Esophagus (tissue), 2 donors: ENCODE measurements around the gene RAB17. TPM values are rescaled to one million over a fixed set of nuclear protein-coding genes. Genes with fewer than 3 reads are reported as not detected.

Experiments used
- H3K27ac ChIP-seq, 2 donors: one replicate each; pipeline ENCODE4 v1.5.1; 2013; ENCODE audit warnings: low read depth in 2 of 2, mild to moderate bottlenecking in 2 of 2, inconsistent platforms in 1 of 2, low read length in 1 of 2, moderate library complexity in 1 of 2
- H3K27me3 ChIP-seq, 2 donors: one replicate each; pipeline ENCODE4 v1.6.1; 2013; ENCODE audit warnings: low read length in 2 of 2, control low read depth in 1 of 2, mild to moderate bottlenecking in 1 of 2; ENCODE audit not compliant: insufficient read depth in 2 of 2, control insufficient read depth in 1 of 2
- H3K36me3 ChIP-seq, 2 donors: one replicate each; pipeline ENCODE4 v1.6.1; 2013; ENCODE audit warnings: low read length in 1 of 2; ENCODE audit not compliant: control insufficient read depth in 2 of 2, insufficient read depth in 2 of 2
- H3K4me1 ChIP-seq, 2 donors: one replicate each; pipeline ENCODE4 v1.6.1; 2013; ENCODE audit warnings: low read length in 1 of 2; ENCODE audit not compliant: control insufficient read depth in 2 of 2, insufficient read depth in 2 of 2
- H3K4me3 ChIP-seq, 2 donors: one replicate each; pipeline ENCODE4 v1.5.1; 2013; ENCODE audit warnings: low read length in 2 of 2, mild to moderate bottlenecking in 2 of 2, low read depth in 1 of 2, moderate library complexity in 1 of 2
- H3K9me3 ChIP-seq, 2 donors: one replicate each; pipeline ENCODE4 v1.6.1; 2013; ENCODE audit warnings: mild to moderate bottlenecking in 2 of 2, low read depth in 1 of 2, low read length in 1 of 2, moderate library complexity in 1 of 2; ENCODE audit not compliant: control insufficient read depth in 2 of 2, insufficient read depth in 1 of 2
- WGBS, 2 donors: extraction: QIAGEN DNeasy Blood & Tissue Kit; methylation state at CpG; one replicate each; pipeline ENCODE4 v1.1.7; 2013; 5-methylcytosine and 5-hydroxymethylcytosine counted together
- polyA plus RNA-seq, 2 donors: library from polyadenylated mRNA; stranded (reverse); fragments of 200-250 nt; gene quantifications; one replicate each; pipeline ENCODE4 v1.2.3, GENCODE V29; 2013
- donor health status: healthy with polysubstance abuse.
- donor health status: Bipolar disorder and iron deficiency.

Gene RAB17
- polyA plus RNA-seq, 2 donors, result 7.0 to 10.9 TPM

- WGBS, 2 donors, result 85 to 91% methylated on average over 16 of the region's 16 CpGs
- H3K36me3 ChIP-seq, result peaks cover 0 to 5% of the 10 kb centered on the region in 2 donors
- H3K27ac ChIP-seq, result no peak overlapping the region
- peaks cover 0 to 7% of the 10 kb centered on the region in 2 donors for H3K4me1 ChIP-seq
- H3K4me3 ChIP-seq, result no peak overlapping the region
- no peaks in the 10 kb centered on the region for H3K27me3 ChIP-seq
- H3K9me3 ChIP-seq, result peaks cover 0 to 5% of the 10 kb centered on the region in 2 donors
Measured at GRCh38 chr2:237551071-237551574, 39.4 kb downstream of the RAB17 start.

- Histone ChIP-seq H3K4me1 (peaks cover 0 to 7% of the 10 kb centered on the region in 2 donors), H3K27ac (no peak overlapping the region), H3K36me3 (peaks cover 0 to 5% of the 10 kb centered on the region in 2 donors), H3K9me3 (peaks cover 0 to 5% of the 10 kb centered on the region in 2 donors), H3K4me3 (no peak overlapping the region), H3K27me3 (no peaks in the 10 kb centered on the region)
- 65 to 67% methylated on average over 17 of the region's 17 CpGs for WGBS, 2 donors
Measured at GRCh38 chr2:237549643-237550415, 40.7 kb downstream of the RAB17 start.

- no peaks in the 10 kb centered on the region for H3K9me3 ChIP-seq
- H3K36me3 ChIP-seq, result peaks cover 0 to 5% of the 10 kb centered on the region in 2 donors
- WGBS, 2 donors, result 87% methylated on average over 8 of the region's 8 CpGs
- no peak overlapping the region for H3K4me3 ChIP-seq
- no peak overlapping the region for H3K27ac ChIP-seq
- H3K4me1 ChIP-seq, result peaks cover 0 to 7% of the 10 kb centered on the region in 2 donors
- H3K27me3 ChIP-seq, result no peaks in the 10 kb centered on the region
Measured at GRCh38 chr2:237549216-237549615, 41.3 kb downstream of the RAB17 start.

GRCh38 chr2:237547841-237548416, 42.6 kb downstream of the RAB17 start:
- Histone ChIP-seq H3K27ac (no peak overlapping the region), H3K9me3 (no peaks in the 10 kb centered on the region), H3K4me1 (peaks cover 0 to 7% of the 10 kb centered on the region in 2 donors), H3K4me3 (no peak overlapping the region), H3K27me3 (no peaks in the 10 kb centered on the region), H3K36me3 (peaks cover 0 to under 1% of the 10 kb centered on the region in 2 donors)
- WGBS, 2 donors, result 49 to 53% methylated on average over 11 of the region's 11 CpGs

GRCh38 chr2:237546876-237547395, 43.6 kb downstream of the RAB17 start:
- no peaks in the 10 kb centered on the region for H3K27me3 ChIP-seq
- no peaks in the 10 kb centered on the region for H3K9me3 ChIP-seq
- no peak overlapping the region for H3K27ac ChIP-seq
- H3K4me3 ChIP-seq, result no peak overlapping the region
- 69 to 77% methylated on average over 13 of the region's 13 CpGs for WGBS, 2 donors
- H3K4me1 ChIP-seq, result peaks cover 2 to 7% of the 10 kb centered on the region in 2 donors
- no peaks in the 10 kb centered on the region for H3K36me3 ChIP-seq

GRCh38 chr2:237546040-237546875, 44.3 kb downstream of the RAB17 start:
- WGBS, 2 donors, result 76 to 77% methylated on average over 8 of the region's 8 CpGs
- no peaks in the 10 kb centered on the region for H3K9me3 ChIP-seq
- H3K36me3 ChIP-seq, result no peaks in the 10 kb centered on the region
- peaks cover 3 to 7% of the 10 kb centered on the region in 2 donors for H3K4me1 ChIP-seq
- no peak overlapping the region for H3K4me3 ChIP-seq
- H3K27ac ChIP-seq, result no peak overlapping the region
- no peaks in the 10 kb centered on the region for H3K27me3 ChIP-seq

GRCh38 chr2:237542001-237542704, 48.4 kb downstream of the RAB17 start:
- H3K9me3 ChIP-seq, result no peaks in the 10 kb centered on the region
- peaks cover 3 to 9% of the 10 kb centered on the region in 2 donors for H3K4me1 ChIP-seq
- H3K4me3 ChIP-seq, result no peak overlapping the region
- 94 to 95% methylated on average over 18 of the region's 18 CpGs for WGBS, 2 donors
- H3K27me3 ChIP-seq, result no peaks in the 10 kb centered on the region
- peak overlapping the region in 1 of 2 donors; percentile 18 for H3K27ac ChIP-seq
- H3K36me3 ChIP-seq, result no peaks in the 10 kb centered on the region

- Histone ChIP-seq H3K4me1 (peaks cover 3 to 6% of the 10 kb centered on the region in 2 donors), H3K27ac (no peak overlapping the region), H3K4me3 (no peak overlapping the region), H3K36me3 (no peaks in the 10 kb centered on the region), H3K9me3 (no peaks in the 10 kb centered on the region), H3K27me3 (no peaks in the 10 kb centered on the region)
- 70 to 82% methylated on average over 5 of the region's 5 CpGs for WGBS, 2 donors
Measured at GRCh38 chr2:237541243-237541642, 49.3 kb downstream of the RAB17 start.

- Histone ChIP-seq H3K4me1 (peaks cover 3 to 6% of the 10 kb centered on the region in 2 donors), H3K9me3 (no peaks in the 10 kb centered on the region), H3K4me3 (no peak overlapping the region), H3K36me3 (no peaks in the 10 kb centered on the region), H3K27me3 (no peaks in the 10 kb centered on the region), H3K27ac (no peak overlapping the region)
- 27 to 34% methylated on average over 6 of the region's 6 CpGs for WGBS, 2 donors
Measured at GRCh38 chr2:237540823-237541222, 49.7 kb downstream of the RAB17 start.
